ENCODE results near the gene ATXN3.

The ATXN3 gene

GRCh38 chr14:92106143-92106926 is at the start of gene ATXN3:
ATXN3 (minus strand) TSS chr14:92106582; CDS start chr14:92106552, 30 bp downstream.
- peak; percentile 97 for DNase-seq

GRCh38 chr14:92154283-92154942 is 48.0 kb upstream of the ATXN3 start:
- DNase-seq, result no peak

- DNase-seq, result no peak
Observed at GRCh38 chr14:92153581-92153980, 47.2 kb upstream of the ATXN3 start.

- DNase-seq, result no peak
Observed at GRCh38 chr14:92144708-92145107, 38.3 kb upstream of the ATXN3 start.

GRCh38 chr14:92143962-92144361 is 37.6 kb upstream of the ATXN3 start:
- DNase-seq, result no peak

GRCh38 chr14:92143309-92143708 is 36.9 kb upstream of the ATXN3 start:
- DNase-seq, result no peak

GRCh38 chr14:92135269-92135668 is 28.9 kb upstream of the ATXN3 start:
- peak in 1 of 2 donors; percentile 25 for DNase-seq

- no peak for DNase-seq
Observed at GRCh38 chr14:92134456-92134855, 28.1 kb upstream of the ATXN3 start.

- no peak for DNase-seq
Observed at GRCh38 chr14:92122761-92123160, 16.4 kb upstream of the ATXN3 start.

GRCh38 chr14:92122351-92122677 is 15.9 kb upstream of the ATXN3 start:
- no peak for DNase-seq

GRCh38 chr14:92121670-92122350 is 15.4 kb upstream of the ATXN3 start, which contains the start of the genes CPSF2 and NDUFB1:
CPSF2 (plus strand) TSS chr14:92121969; CDS start chr14:92130985, 9,016 bp downstream.
NDUFB1 (minus strand) TSS chr14:92121706; CDS start chr14:92117637, 4,069 bp downstream.
- DNase-seq, result peak; percentile 73 to 88

GRCh38 chr14:92121207-92121669 is 14.9 kb upstream of the ATXN3 start:
- DNase-seq, result no peak

- no peak for DNase-seq
Observed at GRCh38 chr14:92109490-92109889, 3.1 kb upstream of the ATXN3 start.

- DNase-seq, result peak in 1 of 2 donors; percentile 33
Observed at GRCh38 chr14:92108345-92109254, 2.2 kb upstream of the ATXN3 start.

GRCh38 chr14:92105893-92106142 is 564 bp downstream of the ATXN3 start:
- DNase-seq, result peak in 1 of 2 donors; percentile 38

GRCh38 chr14:92105073-92105892 is 1.1 kb downstream of the ATXN3 start:
- DNase-seq, result no peak

- DNase-seq, result no peak
Observed at GRCh38 chr14:92103363-92103989, 2.9 kb downstream of the ATXN3 start.

GRCh38 chr14:92099802-92100201 is 6.6 kb downstream of the ATXN3 start:
- DNase-seq, result no peak

GRCh38 chr14:92093320-92093719 is 13.1 kb downstream of the ATXN3 start:
- DNase-seq, result peak in 1 of 2 donors; percentile 11

GRCh38 chr14:92088494-92088893 is 17.9 kb downstream of the ATXN3 start:
- no peak for DNase-seq

- no peak for DNase-seq
Observed at GRCh38 chr14:92074555-92074954, 31.8 kb downstream of the ATXN3 start.
